K562 (cell line): ENCODE measurements around the gene SPANXN5. TPM values are rescaled to one million over a fixed set of nuclear protein-coding genes. Genes with fewer than 3 reads are reported as not detected.
"Not testable (repeated sequence)": the region's sequence is repeated elsewhere in the genome, so short reads cannot be mapped to it uniquely, and the experiment has no call there.

Experiments
- ATAC-seq: fragments of 200-7000 bp; cut with Tn5 transposase; 3 replicates; pipeline ENCODE4 v1.9.1; 2020; ENCODE audit warnings: moderate library complexity
- BruUV-seq: library from RNA; stranded (reverse); fragments of 400-500 nt; replicated peaks from 2 replicates; lab custom pipeline; 2021; lab: Mats Ljungman, UMichigan
- CTCF ChIA-PET: fragments of 300-600 bp; formaldehyde crosslinking; extraction: SDS; loops from one replicate; lab custom pipeline; 2021; ENCODE audit warnings: low intra/inter-chr PET ratio; lab: Yijun Ruan, JAX
- POLR2A ChIA-PET: fragments of 300-600, 350-650 bp; sonication (Branson Sonifier 250); formaldehyde crosslinking; extraction: SDS; loops from one replicate; lab custom pipeline; 2021; ENCODE audit warnings: antibody characterized with exemption, inconsistent platforms; lab: Yijun Ruan, JAX
- DNase-seq, 4 experiments: peaks; one replicate each; pipeline versions ENCODE4 v3.0.0 to v3.0.0-alpha.2; 2011 to 2018; ENCODE audit warnings: low spot score in 3 of 4, mixed read lengths in 3 of 4; ENCODE audit errors: extremely low read depth in 1 of 4
- FAIRE-seq: peaks from 2 replicates; lab custom pipeline; 2011; peaks lifted over from hg19 to GRCh38; lab: Jason Lieb, UNC
- H2AFZ ChIP-seq: 2 replicates; pipeline ENCODE4 v1.6.0; 2011; ENCODE audit warnings: low read depth, low read length, control low read depth, inconsistent platforms
- H3K27ac ChIP-seq: fragments of 200-600 bp; 3 replicates; pipeline ENCODE4 v1.8.0; 2011; ENCODE audit warnings: low read depth, mild to moderate bottlenecking, control low read depth, inconsistent platforms, low read length, moderate library complexity, mixed read lengths; ENCODE audit errors: extremely low read depth
- H3K27me3 ChIP-seq, 2 experiments: fragments of 300-600 bp in 1 of 2; 2 replicates in 1 of 2; 3 replicates in 1 of 2; pipeline versions ENCODE4 v1.6.0 to v1.8.0; 2011; ENCODE audit warnings: inconsistent platforms in 2 of 2, low read length in 2 of 2, mild to moderate bottlenecking in 1 of 2, mixed read lengths in 1 of 2, moderate library complexity in 1 of 2; ENCODE audit not compliant: control insufficient read depth in 2 of 2, insufficient read depth in 2 of 2
- H3K36me3 ChIP-seq: fragments of 300-600 bp; 3 replicates; pipeline ENCODE4 v1.8.0; 2011; ENCODE audit warnings: mild to moderate bottlenecking, low read length, inconsistent platforms; ENCODE audit not compliant: control insufficient read depth, insufficient read depth
- H3K4me1 ChIP-seq, 2 experiments: fragments of 200-600 bp in 1 of 2; replicated peaks in 1 of 2; 2 replicates in 1 of 2; 3 replicates in 1 of 2; pipeline versions ENCODE4 v1.5.1 to v1.8.0; 2011; ENCODE audit warnings: inconsistent platforms in 2 of 2, low read length in 2 of 2, mild to moderate bottlenecking in 1 of 2, mixed read lengths in 1 of 2, moderate library complexity in 1 of 2; ENCODE audit not compliant: control insufficient read depth in 2 of 2, insufficient read depth in 2 of 2
- H3K4me2 ChIP-seq: 2 replicates; pipeline ENCODE4 v1.6.1; 2011; ENCODE audit warnings: low read length, control low read depth, inconsistent platforms, mixed read lengths; ENCODE audit not compliant: insufficient read depth
- H3K4me3 ChIP-seq: fragments of 200-600 bp; sonication (generic), shearing (Covaris generic); 2 replicates; pipeline ENCODE4 v1.5.1; 2016; ENCODE audit warnings: control low read depth, inconsistent platforms
- H3K79me2 ChIP-seq: fragments of 200-600 bp; 3 replicates; pipeline ENCODE4 v1.8.0; 2011; ENCODE audit warnings: low read length, inconsistent platforms; ENCODE audit not compliant: control insufficient read depth, insufficient read depth
- H3K9ac ChIP-seq, 2 experiments: 2 replicates each; pipeline versions ENCODE4 v1.6.0 to v1.6.1; 2011; ENCODE audit warnings: low read depth in 2 of 2, low read length in 2 of 2, control low read depth in 1 of 2, inconsistent platforms in 1 of 2, mild to moderate bottlenecking in 1 of 2, mixed read lengths in 1 of 2; ENCODE audit not compliant: insufficient read depth in 1 of 2
- H3K9me1 ChIP-seq: one replicate; pipeline ENCODE4 v1.6.0; 2011; ENCODE audit warnings: inconsistent platforms, mild to moderate bottlenecking, low read length, moderate library complexity; ENCODE audit not compliant: control insufficient read depth, insufficient read depth
- H3K9me3 ChIP-seq: replicated peaks from 2 replicates; pipeline ENCODE4 v1.5.1; 2011; ENCODE audit warnings: low read depth, low read length, inconsistent platforms; ENCODE audit not compliant: control insufficient read depth, insufficient read depth
- H4K20me1 ChIP-seq: replicated peaks from 2 replicates; pipeline ENCODE4 v1.6.1; 2011; ENCODE audit warnings: low read length, inconsistent platforms, mixed read lengths; ENCODE audit not compliant: control insufficient read depth, insufficient read depth
- WGBS: fragments of 100-300 bp; shearing (Covaris generic); methylation state at CpG from one replicate; pipeline ENCODE4 v1.1.6; 2016; ENCODE audit warnings: low coverage, mixed read lengths; ENCODE audit not compliant: insufficient coverage; ENCODE audit errors: missing lambda C conversion rate; 5-methylcytosine and 5-hydroxymethylcytosine counted together
- in situ Hi-C: fragments of 300-500 bp; cut with MboI; formaldehyde crosslinking; loops from 4 replicates; pipeline ENCODE4 v1.15.0; 2018; ENCODE audit warnings: inconsistent platforms, mixed read lengths
- intact Hi-C: fragments of 100-400 bp; cut with micrococcal nuclease; formaldehyde crosslinking; loops from 2 replicates; pipeline ENCODE4 v1.14.2; 2022
- polyA plus RNA-seq, 8 experiments: library from polyadenylated mRNA; depleted of rRNA in 4 of 8; stranded (reverse) in 5 of 8; unstranded in 3 of 8; fragments of >200 nt; fragmentation: Nextera tagmentation in 2 of 8; fragmentation: Illumina TruSeq in 1 of 8; extraction: Ambion mirVana in 2 of 8; extraction: Trizol in 1 of 8; gene quantifications; 2 replicates each; pipeline versions ENCODE4 v1.2.1 to v1.2.3, GENCODE V29; 2011 to 2014; ENCODE audit warnings: inconsistent platforms in 1 of 8, missing spikeins in 1 of 8
- total RNA-seq, 7 experiments: library from RNA; depleted of rRNA in 6 of 7; stranded (reverse); fragments of >200 nt in 6 of 7; fragmentation: Illumina TruSeq in 2 of 7; extraction: Trizol in 2 of 7; gene quantifications; 2 replicates each; pipeline versions ENCODE4 v1.2.1 to v1.2.3, GENCODE V29; 2011 to 2021; ENCODE audit warnings: low replicate concordance in 1 of 7

SPANXN5 gene
- total and polyA plus RNA-seq, 9 of the 15 experiments (the other 6 are each of a cell fraction or from before 2014, with no cell fraction given) = not detected

GRCh38 chrX:52804876-52805275, 7.6 kb upstream of the SPANXN5 start:
- WGBS = 0% methylated on average over 2 of the region's 2 CpGs
- BruUV-seq, ATAC-seq, H3K9me3 ChIP-seq, CTCF ChIA-PET, H3K27me3 ChIP-seq, H3K9ac ChIP-seq, POLR2A ChIA-PET, DNase-seq, H3K4me3 ChIP-seq, H3K36me3 ChIP-seq, intact Hi-C loops, FAIRE-seq, H3K4me2 ChIP-seq, H3K79me2 ChIP-seq, H2AFZ ChIP-seq, H3K4me1 ChIP-seq, H3K27ac ChIP-seq, H3K9me1 ChIP-seq, H4K20me1 ChIP-seq: not testable (repeated sequence)
- in situ Hi-C loops = loop anchor here (10.0 kb wide), 1 partner anchor 350 kb away; no protein-coding TSS in a partner anchor

- ATAC-seq, FAIRE-seq, H3K27ac ChIP-seq, H3K4me3 ChIP-seq, H3K27me3 ChIP-seq, H3K9me1 ChIP-seq, H3K4me1 ChIP-seq, H3K79me2 ChIP-seq, H4K20me1 ChIP-seq, H3K36me3 ChIP-seq, H3K4me2 ChIP-seq, H2AFZ ChIP-seq, POLR2A ChIA-PET, BruUV-seq, CTCF ChIA-PET, H3K9me3 ChIP-seq, DNase-seq, H3K9ac ChIP-seq, intact Hi-C loops: not testable (repeated sequence)
- 0% methylated on average over 7 of the region's 11 CpGs for WGBS
- in situ Hi-C loops = loop anchor here (25.0 kb wide), 1 partner anchor 111 kb away; the partner anchor contains the start of gene SSX7
Observed at GRCh38 chrX:52773504-52773903, 23.7 kb downstream of the SPANXN5 start.

GRCh38 chrX:52765983-52766382, 31.2 kb downstream of the SPANXN5 start:
- H3K36me3 ChIP-seq, DNase-seq, H3K27ac ChIP-seq, CTCF ChIA-PET, H3K27me3 ChIP-seq, H3K9ac ChIP-seq, H3K9me3 ChIP-seq, POLR2A ChIA-PET, intact Hi-C loops, H2AFZ ChIP-seq, ATAC-seq, H3K79me2 ChIP-seq, H3K4me1 ChIP-seq, FAIRE-seq, H4K20me1 ChIP-seq, BruUV-seq, H3K9me1 ChIP-seq, H3K4me3 ChIP-seq, H3K4me2 ChIP-seq: not testable (repeated sequence)
- in situ Hi-C loops = loop anchor here (25.0 kb wide), 1 partner anchor 104 kb away; the partner anchor contains the start of gene SSX7
- no CpG with 5 or more reads among the region's 5 CpGs for WGBS

GRCh38 chrX:52750952-52751351, 46.3 kb downstream of the SPANXN5 start, which contains the start of gene SSX2B:
SSX2B (plus strand) TSS chrX:52751252; CDS start chrX:52752681, 1,429 bp downstream.
- H3K4me2 ChIP-seq, H3K27me3 ChIP-seq, BruUV-seq, intact Hi-C loops, H3K9me3 ChIP-seq, POLR2A ChIA-PET, H3K4me3 ChIP-seq, H4K20me1 ChIP-seq, H3K36me3 ChIP-seq, FAIRE-seq, DNase-seq, H2AFZ ChIP-seq, H3K79me2 ChIP-seq, H3K27ac ChIP-seq, CTCF ChIA-PET, H3K4me1 ChIP-seq, H3K9ac ChIP-seq, H3K9me1 ChIP-seq, ATAC-seq: not testable (repeated sequence)
- in situ Hi-C loops = loop anchor here (25.0 kb wide), 1 partner anchor 89 kb away; the partner anchor contains the start of gene SSX7
- WGBS = no CpG with 5 or more reads among the region's 13 CpGs
